H1 (cell line): ENCODE data around the gene NSUN2. TPM values are rescaled to one million over a fixed set of nuclear protein-coding genes. Genes with fewer than 3 reads are reported as not detected.

Experiments
- CTCF ChIA-PET: fragments of 300-600 bp; sonication (Branson Sonifier 250); formaldehyde crosslinking; loops from one replicate; lab custom pipeline; 2021; ENCODE audit not compliant: partially characterized antibody; lab: Charles Lee
- POLR2A ChIA-PET: fragments of 300-600 bp; sonication (Branson Sonifier 250); formaldehyde crosslinking; loops from one replicate; lab custom pipeline; 2021; ENCODE audit warnings: inconsistent platforms; ENCODE audit not compliant: partially characterized antibody; lab: Charles Lee
- DNase-seq, 2 experiments: peaks; one replicate each; pipeline versions ENCODE4 v3.0.0 to v3.0.0-alpha.2; 2010 to 2022; ENCODE audit warnings: low spot score in 2 of 2, low read depth in 1 of 2, mixed read lengths in 1 of 2
- FAIRE-seq: peaks from 2 replicates; lab custom pipeline; 2011; peaks lifted over from hg19 to GRCh38; lab: Jason Lieb, UNC
- H2AFZ ChIP-seq: 2 replicates; pipeline ENCODE4 v1.8.1; 2012; ENCODE audit warnings: low read length, inconsistent platforms
- H2AK5ac ChIP-seq: 2 replicates; pipeline ENCODE4 v1.6.1; 2013; ENCODE audit warnings: low read depth, low read length
- H2BK120ac ChIP-seq: replicated peaks from 2 replicates; pipeline ENCODE3; 2013; ENCODE audit warnings: low read depth, low read length, inconsistent platforms
- H2BK12ac ChIP-seq: 2 replicates; pipeline ENCODE4 v1.6.1; 2013; ENCODE audit warnings: low read depth, low read length
- H2BK15ac ChIP-seq: 2 replicates; pipeline ENCODE4 v1.6.1; 2013; ENCODE audit warnings: low read length
- H2BK20ac ChIP-seq: 2 replicates; pipeline ENCODE4 v1.6.1; 2013; ENCODE audit warnings: low read length
- H2BK5ac ChIP-seq: 2 replicates; pipeline ENCODE4 v1.6.1; 2013; ENCODE audit warnings: low read depth, low read length
- H3K14ac ChIP-seq: 2 replicates; pipeline ENCODE4 v1.6.1; 2013; ENCODE audit warnings: inconsistent platforms; ENCODE audit not compliant: insufficient read length
- H3K18ac ChIP-seq: 2 replicates; pipeline ENCODE4 v1.6.1; 2013; ENCODE audit warnings: low read length; ENCODE audit errors: extremely low read depth
- H3K23ac ChIP-seq: 2 replicates; pipeline ENCODE4 v1.6.1; 2013; ENCODE audit warnings: inconsistent platforms; ENCODE audit not compliant: insufficient read length
- H3K23me2 ChIP-seq: 2 replicates; pipeline ENCODE4 v1.6.1; 2013; ENCODE audit warnings: low read depth, low read length
- H3K27ac ChIP-seq: 2 replicates; pipeline ENCODE4 v1.6.1; 2011; ENCODE audit warnings: low read depth, low read length, inconsistent platforms
- H3K27me3 ChIP-seq, 4 experiments: replicated peaks in 1 of 4; 1 replicate in 1 of 4; 2 replicates in 3 of 4; pipeline versions ENCODE4 v1.6.1 to v1.8.1; 2011 to 2013; ENCODE audit warnings: low read length in 3 of 4, mild to moderate bottlenecking in 3 of 4, inconsistent platforms in 2 of 4, mixed read lengths in 2 of 4, moderate library complexity in 1 of 4; ENCODE audit not compliant: control insufficient read depth in 3 of 4, insufficient read depth in 3 of 4; ENCODE audit errors: extremely low read depth in 1 of 4
- H3K36me3 ChIP-seq, 4 experiments: 2 replicates each; pipeline versions ENCODE4 v1.6.1 to v1.8.1; 2011 to 2013; ENCODE audit warnings: mild to moderate bottlenecking in 4 of 4, low read length in 3 of 4, moderate library complexity in 2 of 4, control low read depth in 1 of 4, inconsistent platforms in 1 of 4; ENCODE audit not compliant: insufficient read depth in 4 of 4, control insufficient read depth in 2 of 4
- H3K4ac ChIP-seq: replicated peaks from 2 replicates; pipeline ENCODE3; 2013; ENCODE audit warnings: low read length, low read depth, mixed read lengths, inconsistent platforms; ENCODE audit not compliant: insufficient read length
- H3K4me1 ChIP-seq, 4 experiments: replicated peaks in 1 of 4; 1 replicate in 1 of 4; 2 replicates in 3 of 4; pipeline versions ENCODE4 v1.6.1 to v1.8.1; 2011 to 2013; ENCODE audit warnings: low read length in 3 of 4, inconsistent platforms in 2 of 4, mixed read lengths in 1 of 4; ENCODE audit not compliant: insufficient read depth in 4 of 4, control insufficient read depth in 3 of 4
- H3K4me2 ChIP-seq, 2 experiments: 2 replicates each; pipeline versions ENCODE4 v1.6.1 to v1.8.1; 2011 to 2013; ENCODE audit warnings: low read depth in 2 of 2, low read length in 2 of 2, control low read depth in 1 of 2, inconsistent platforms in 1 of 2, mild to moderate bottlenecking in 1 of 2; ENCODE audit not compliant: insufficient read depth in 1 of 2
- H3K4me3 ChIP-seq, 4 experiments: fragments of 200-600, 300-600 bp in 1 of 4; sonication (generic), shearing (Covaris generic), sonication (Bioruptor Twin) in 1 of 4; 2 replicates each; pipeline versions ENCODE4 v1.5.1 to v1.8.1; 2011 to 2016; ENCODE audit warnings: low read length in 4 of 4, low read depth in 3 of 4, control low read depth in 2 of 4, inconsistent platforms in 2 of 4, mild to moderate bottlenecking in 2 of 4, mixed read lengths in 1 of 4, moderate library complexity in 1 of 4; ENCODE audit not compliant: insufficient read depth in 2 of 4; ENCODE audit errors: extremely low read depth in 1 of 4
- H3K56ac ChIP-seq: replicated peaks from 2 replicates; pipeline ENCODE3; 2013; ENCODE audit warnings: low read depth, mild to moderate bottlenecking, mixed read lengths, low read length, inconsistent platforms; ENCODE audit not compliant: insufficient read length
- H3K79me1 ChIP-seq: 2 replicates; pipeline ENCODE4 v1.6.1; 2013; ENCODE audit warnings: low read depth, low read length, control low read depth
- H3K79me2 ChIP-seq, 2 experiments: 2 replicates each; pipeline versions ENCODE4 v1.6.1 to v1.8.1; 2012 to 2013; ENCODE audit warnings: low read length in 2 of 2, mild to moderate bottlenecking in 2 of 2, inconsistent platforms in 1 of 2; ENCODE audit not compliant: insufficient read depth in 2 of 2, control insufficient read depth in 1 of 2
- H3K9ac ChIP-seq, 4 experiments: replicated peaks in 1 of 4; 1 replicate in 1 of 4; 2 replicates in 3 of 4; pipeline versions ENCODE4 v1.6.1 to v1.8.1; 2011 to 2013; ENCODE audit warnings: low read depth in 3 of 4, low read length in 3 of 4, control low read depth in 2 of 4, mild to moderate bottlenecking in 2 of 4, moderate library complexity in 2 of 4, inconsistent platforms in 1 of 4; ENCODE audit errors: extremely low read depth in 1 of 4
- H3K9me3 ChIP-seq, 2 experiments: 2 replicates each; pipeline versions ENCODE4 v1.6.1 to v1.8.1; 2012 to 2013; ENCODE audit warnings: mild to moderate bottlenecking in 2 of 2, moderate library complexity in 2 of 2, control low read depth in 1 of 2, inconsistent platforms in 1 of 2, low read depth in 1 of 2, low read length in 1 of 2, mixed read lengths in 1 of 2; ENCODE audit not compliant: insufficient read depth in 2 of 2
- H4K20me1 ChIP-seq, 2 experiments: replicated peaks in 1 of 2; 2 replicates each; pipeline versions ENCODE3 to v1.8.1; 2011 to 2013; ENCODE audit warnings: inconsistent platforms in 2 of 2, low read length in 2 of 2, mild to moderate bottlenecking in 1 of 2; ENCODE audit not compliant: insufficient read depth in 2 of 2, control insufficient read depth in 1 of 2
- H4K5ac ChIP-seq: 2 replicates; pipeline ENCODE4 v1.6.1; 2013; ENCODE audit warnings: low read length, low read depth, mixed read lengths, inconsistent platforms; ENCODE audit not compliant: insufficient read length
- H4K8ac ChIP-seq: 2 replicates; pipeline ENCODE4 v1.8.0; 2013; ENCODE audit warnings: mild to moderate bottlenecking, moderate library complexity, low read length, inconsistent platforms; ENCODE audit not compliant: insufficient read depth; ENCODE audit errors: extremely low read depth
- H4K91ac ChIP-seq: replicated peaks from 2 replicates; pipeline ENCODE3; 2013; ENCODE audit warnings: low read length, mixed read lengths, inconsistent platforms; ENCODE audit not compliant: insufficient read length
- CBX5 ChIP-seq: fragments of 300-800, 300-1000 bp; sonication (generic); IDR thresholded peaks from 2 replicates; pipeline ENCODE4 v1.7.1; 2016; ENCODE audit warnings: antibody characterized with exemption, low read length, low read depth
- CEBPB ChIP-seq: IDR thresholded peaks from 2 replicates; pipeline ENCODE4 v1.6.1; 2012; ENCODE audit warnings: low read depth, low read length
- CREB1 ChIP-seq: IDR thresholded peaks from 2 replicates; pipeline ENCODE4 v1.6.1; 2012; ENCODE audit warnings: inconsistent platforms
- JUND ChIP-seq: IDR thresholded peaks from 2 replicates; pipeline ENCODE4 v1.6.1; 2011; ENCODE audit warnings: mild to moderate bottlenecking, improper control_type of control experiment, low read length
- KDM5A ChIP-seq: fragments of 200-600 bp; IDR thresholded peaks from 2 replicates; pipeline ENCODE4 v1.7.1; 2012; ENCODE audit warnings: mild to moderate bottlenecking, low read length, inconsistent platforms, mixed read lengths
- POLR2AphosphoS5 ChIP-seq: IDR thresholded peaks from 2 replicates; pipeline ENCODE4 v1.6.1; 2011; ENCODE audit warnings: low read depth, low read length
- RXRA ChIP-seq: IDR thresholded peaks from 2 replicates; pipeline ENCODE4 v1.6.1; 2011; ENCODE audit warnings: low read depth, mild to moderate bottlenecking, low read length, moderate library complexity; ENCODE audit not compliant: insufficient read depth
- SP1 ChIP-seq: IDR thresholded peaks from 2 replicates; pipeline ENCODE4 v1.6.1; 2011; ENCODE audit warnings: low read depth, low read length
- SP2 ChIP-seq: IDR thresholded peaks from 2 replicates; pipeline ENCODE4 v1.6.1; 2012; ENCODE audit warnings: mild to moderate bottlenecking, low read length, inconsistent platforms
- TAF1 ChIP-seq: IDR thresholded peaks from 2 replicates; pipeline ENCODE4 v1.6.1; 2011; ENCODE audit warnings: mild to moderate bottlenecking, low read depth, low read length
- TEAD4 ChIP-seq: IDR thresholded peaks from 2 replicates; pipeline ENCODE4 v1.6.1; 2012; ENCODE audit warnings: low read depth, low read length, inconsistent platforms, mixed read lengths
- USF2 ChIP-seq: IDR thresholded peaks from 2 replicates; pipeline ENCODE4 v1.6.1; 2011; ENCODE audit warnings: low read length, improper control_type of control experiment
- WGBS, 2 experiments: shearing (Covaris generic) in 1 of 2; methylation state at CpG; one replicate each; pipeline versions ENCODE4 v1.1.6 to v1.1.7; 2013 to 2015; ENCODE audit warnings: low lambda C conversion rate in 2 of 2, mixed read lengths in 2 of 2, inconsistent platforms in 1 of 2, low coverage in 1 of 2, missing lambda C conversion rate in 1 of 2; ENCODE audit not compliant: insufficient replicate concordance in 2 of 2, insufficient coverage in 1 of 2, insufficient read length in 1 of 2; ENCODE audit errors: extremely low coverage in 1 of 2, missing lambda C conversion rate in 1 of 2; 5-methylcytosine and 5-hydroxymethylcytosine counted together
- polyA plus RNA-seq, 7 experiments: library from polyadenylated mRNA; depleted of rRNA in 3 of 7; stranded (reverse) in 5 of 7; unstranded in 2 of 7; fragments of >200 nt in 5 of 7; fragments of 200-250 nt in 2 of 7; gene quantifications; 1 replicate in 5 of 7; 2 replicates in 1 of 7; 4 replicates in 1 of 7; pipeline versions ENCODE4 v1.2.1 to v1.2.3, GENCODE V29; 2011 to 2013; ENCODE audit warnings: missing spikeins in 2 of 7, mixed read lengths in 2 of 7
- total RNA-seq: library from RNA; stranded (reverse); fragmentation: NEBNext Ultra II Directional; extraction: Animal tissue kit (Norgen Biotek cat#: 25700); gene quantifications from 2 replicates; pipeline ENCODE4 v1.2.1, GENCODE V29; 2021

Gene NSUN2
- total and polyA plus RNA-seq, 2 of the 8 experiments (the other 6 are each of a cell fraction or from before 2014, with no cell fraction given) = 47.3 to 94.7 TPM

- CTCF ChIA-PET = interaction anchor here (0.6 to 1.0 kb wide), 2 partner anchors 8 to 98 kb away, joined by 3 read pairs; no protein-coding TSS in a partner anchor
- Histone ChIP-seq H3K4ac (no peak overlapping the region), H4K91ac (no peak overlapping the region), H2AK5ac (no peak overlapping the region), H2BK12ac (no peak overlapping the region), H2BK20ac (no peak overlapping the region), H3K27me3 (peaks cover 0 to 19% (median 18%) of the 10 kb centered on the region in 4 experiments; a peak in 6 of 7 replicates), H3K79me1 (no peaks in the 10 kb centered on the region), H3K23me2 (peaks cover 7% of the 10 kb centered on the region; the same call in 1 of the 2 replicates), H3K4me1 (peaks cover 0 to 7% (median 3%) of the 10 kb centered on the region in 4 experiments; a peak in 6 of 7 replicates), H3K14ac (no peak overlapping the region), H2BK15ac (no peak overlapping the region), H3K27ac (no peak overlapping the region), H3K9me3 (no peaks in the 10 kb centered on the region; a peak in 1 of 4 replicates), H4K20me1 (no peaks in the 10 kb centered on the region), H4K5ac (no peak overlapping the region), H3K23ac (no peak overlapping the region), H3K36me3 (no peaks in the 10 kb centered on the region), H2BK120ac (no peak overlapping the region), H2BK5ac (no peak overlapping the region), H3K9ac (no peak overlapping the region; a peak in 1 of 7 replicates), H3K4me3 (no peak overlapping the region), H3K4me2 (no peak overlapping the region), H4K8ac (no peak overlapping the region), H3K79me2 (no peaks in the 10 kb centered on the region), H3K18ac (no peak overlapping the region), H2AFZ (no peak overlapping the region), H3K56ac (no peak overlapping the region)
- no peak for TF ChIP-seq TEAD4
- no peak for TF ChIP-seq JUND
- no peak for TF ChIP-seq RXRA
- TF ChIP-seq POLR2AphosphoS5 = no peak
- TF ChIP-seq SP1 = no peak
- TF ChIP-seq KDM5A = no peak
- TF ChIP-seq SP2 = no peak
- TF ChIP-seq TAF1 = no peak
- no peak for TF ChIP-seq USF2
- no peak for TF ChIP-seq CBX5
- TF ChIP-seq CREB1 = no peak
- TF ChIP-seq CEBPB = no peak
- no peak for DNase-seq
- POLR2A ChIA-PET = interaction anchor here (0.7 kb wide), 1 partner anchor 14 kb away, joined by 3 read pairs; no protein-coding TSS in a partner anchor
- 86% methylated on average over 8 of the region's 8 CpGs; no CpG with 5 or more reads in 1 of the 2 experiments for WGBS, 2 experiments
- FAIRE-seq = no peak
Observed at GRCh38 chr5:6584727-6585126, 48.1 kb downstream of the NSUN2 start.
